ENCODE data around the gene SORBS1. TPM values are rescaled to one million over a fixed set of nuclear protein-coding genes. Genes with fewer than 3 reads are reported as not detected.

Gene SORBS1
- total and polyA plus RNA-seq, 3 donors from 2014 or later: 34.4 to 46.6 (median 38.8) TPM

DNA sequence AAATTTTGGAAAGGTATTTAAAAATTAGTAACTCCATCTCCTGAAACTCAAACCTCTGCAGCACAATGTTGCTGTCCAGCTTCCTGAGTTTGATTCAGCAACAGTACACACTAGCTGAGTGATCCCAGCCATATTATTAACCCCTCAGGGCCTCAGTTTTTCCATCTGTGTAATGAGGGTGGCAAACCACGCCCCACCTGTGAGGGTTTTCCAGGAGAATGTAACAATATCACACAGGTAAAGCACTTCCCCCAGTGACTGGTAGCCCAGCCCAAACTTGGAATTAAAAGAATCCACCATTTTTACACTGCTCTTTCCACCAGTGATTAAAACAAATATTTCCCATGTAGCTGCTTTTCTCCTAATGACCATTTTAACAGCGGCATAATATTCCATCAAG is 122.4 kb downstream of the SORBS1 start:
- Histone ChIP-seq H3K27me3 (no peaks in the 10 kb centered on the region), H3K27ac (no peak overlapping the region), H3K9me3 (no peaks in the 10 kb centered on the region), H3K36me3 (ENCODE audit: low read depth, missing control alignments) (no peaks in the 10 kb centered on the region), H3K4me1 (peaks cover 2% of the 10 kb centered on the region), H3K4me3 (no peak overlapping the region)
- DNase-seq: no peak
- no peak for TF ChIP-seq CTCF (IDR thresholded peaks at IDR 0.05)
- TF ChIP-seq POLR2A (IDR thresholded peaks at IDR 0.05): no peak
- WGBS, 2 donors: 87 to 88% methylated on average over 2 of the region's 2 CpGs
- intact Hi-C loops (cut with DNase I; ENCODE audit: low total_unique reads): no loop called here

DNA sequence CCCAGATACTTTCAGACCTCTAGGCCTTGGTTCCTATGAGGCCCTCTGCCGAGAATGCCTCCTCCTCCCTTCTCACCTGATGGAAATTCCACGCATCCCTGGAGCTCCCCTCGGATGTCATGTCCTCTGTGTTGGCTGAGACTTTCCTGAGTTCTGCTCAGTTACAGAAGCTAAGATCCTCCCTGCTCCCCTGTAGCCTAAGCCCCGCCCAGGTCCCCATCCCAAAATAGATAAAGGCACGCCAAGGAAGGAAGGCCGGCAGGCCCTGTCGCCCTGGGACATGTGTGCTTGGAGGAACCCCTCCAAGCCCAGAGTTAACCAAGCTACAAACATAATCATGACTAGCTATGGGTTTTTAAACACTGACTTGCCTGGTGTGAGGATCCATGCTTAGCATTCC is 123.5 kb downstream of the SORBS1 start:
- Histone ChIP-seq H3K36me3 (ENCODE audit: low read depth, missing control alignments) (no peaks in the 10 kb centered on the region), H3K27me3 (no peaks in the 10 kb centered on the region), H3K9me3 (no peaks in the 10 kb centered on the region), H3K4me1 (peaks cover 2% of the 10 kb centered on the region), H3K27ac (no peak overlapping the region), H3K4me3 (no peak overlapping the region)
- DNase-seq: no peak
- WGBS, 2 donors: 68 to 69% methylated on average over 6 to 7 of the region's 7 CpGs
- intact Hi-C loops (cut with DNase I; ENCODE audit: low total_unique reads): no loop called here
- TF ChIP-seq CTCF (IDR thresholded peaks at IDR 0.05) (no peak), POLR2A (IDR thresholded peaks at IDR 0.05) (no peak)

DNA sequence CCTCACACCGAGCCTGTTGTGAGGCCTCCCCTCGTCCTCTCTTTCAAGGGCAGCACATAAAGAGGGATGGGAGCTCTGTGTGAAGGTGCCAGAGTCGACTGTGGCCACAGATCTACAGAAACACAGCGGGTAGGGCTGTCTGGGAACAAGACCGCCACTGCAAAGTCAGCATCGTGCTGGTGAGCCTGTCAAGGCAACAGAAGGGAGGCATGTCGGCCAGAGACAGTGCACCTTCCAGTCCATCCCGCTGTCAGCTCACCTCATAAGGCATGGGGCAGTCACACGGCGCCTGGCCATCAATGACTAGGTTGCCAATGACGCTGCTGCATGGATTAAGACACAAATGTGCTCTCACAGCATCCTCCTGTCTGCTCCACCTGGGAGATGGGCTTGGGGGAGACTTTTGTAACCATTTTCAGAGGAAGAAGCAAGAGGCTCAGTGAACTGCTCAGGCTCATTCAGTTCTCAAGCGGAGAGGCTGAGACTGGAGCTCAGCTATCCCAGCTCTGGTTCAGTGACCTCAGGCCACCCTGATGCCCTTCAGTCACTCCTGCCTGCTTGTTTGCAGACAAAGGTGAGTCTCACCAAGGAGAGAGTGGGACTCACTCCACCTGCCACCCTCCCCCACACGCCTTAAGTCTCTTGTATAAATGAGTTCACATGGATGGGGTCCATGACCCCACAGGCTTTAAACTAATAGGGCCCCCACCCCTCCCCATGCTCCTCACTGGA is 125.5 kb downstream of the SORBS1 start:
- H3K27ac ChIP-seq: no peak overlapping the region
- H3K36me3 ChIP-seq (ENCODE audit: low read depth, missing control alignments): no peaks in the 10 kb centered on the region
- H3K27me3 ChIP-seq: no peaks in the 10 kb centered on the region
- no peak for DNase-seq
- H3K4me1 ChIP-seq: peaks cover 2% of the 10 kb centered on the region
- WGBS, 2 donors: 92 to 93% methylated on average over 12 to 13 of the region's 13 CpGs
- no peak overlapping the region for H3K4me3 ChIP-seq
- H3K9me3 ChIP-seq: no peaks in the 10 kb centered on the region
- intact Hi-C loops (cut with DNase I; ENCODE audit: low total_unique reads): no loop called here
- no peak for TF ChIP-seq CTCF (IDR thresholded peaks at IDR 0.05)
- TF ChIP-seq POLR2A (IDR thresholded peaks at IDR 0.05): no peak

GRCh38 chr10:95434583-95434982 is 126.6 kb downstream of the SORBS1 start:
- H3K36me3 ChIP-seq (ENCODE audit: low read depth, missing control alignments): no peaks in the 10 kb centered on the region
- peaks cover 2% of the 10 kb centered on the region for H3K4me1 ChIP-seq
- no peak overlapping the region for H3K4me3 ChIP-seq
- H3K27ac ChIP-seq: peak overlapping the region in 1 of 2 donors; percentile 54
- 86 to 90% methylated on average over 9 of the region's 9 CpGs for WGBS, 2 donors
- H3K27me3 ChIP-seq: no peaks in the 10 kb centered on the region
- intact Hi-C loops (cut with DNase I; ENCODE audit: low total_unique reads): loop anchor here (5.0 kb wide), 1 partner anchor 168 kb away; no protein-coding TSS in a partner anchor
- no peak for DNase-seq
- H3K9me3 ChIP-seq: no peaks in the 10 kb centered on the region
- TF ChIP-seq CTCF (IDR thresholded peaks at IDR 0.05) (no peak), POLR2A (IDR thresholded peaks at IDR 0.05) (no peak)

DNA sequence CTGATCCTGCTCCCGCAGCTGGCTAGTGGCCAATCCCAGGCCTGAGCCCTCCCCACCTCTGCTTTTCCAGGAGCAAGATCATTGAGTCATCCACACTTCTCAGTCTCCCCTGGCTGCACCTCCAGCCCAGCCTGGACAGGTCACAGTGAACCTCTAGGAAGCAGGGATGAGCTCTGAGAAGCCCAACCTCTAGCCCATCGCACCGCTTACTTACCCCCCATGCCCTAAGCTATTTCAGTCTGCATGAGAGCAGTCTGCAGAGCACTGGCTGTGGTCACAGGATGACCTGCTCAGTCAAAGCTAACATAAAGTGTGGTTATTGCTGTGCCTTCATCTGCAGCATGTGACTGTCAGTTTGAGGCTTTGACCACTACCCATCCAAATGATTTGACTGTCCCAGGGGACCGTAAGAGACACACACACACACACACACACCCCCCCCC is 129.2 kb downstream of the SORBS1 start:
- H3K4me1 ChIP-seq: no peaks in the 10 kb centered on the region
- H3K4me3 ChIP-seq: no peak overlapping the region
- H3K27me3 ChIP-seq: no peaks in the 10 kb centered on the region
- H3K27ac ChIP-seq: no peak overlapping the region
- no peak for TF ChIP-seq CTCF (IDR thresholded peaks at IDR 0.05)
- no peak for TF ChIP-seq POLR2A (IDR thresholded peaks at IDR 0.05)
- no peaks in the 10 kb centered on the region for H3K9me3 ChIP-seq
- H3K36me3 ChIP-seq (ENCODE audit: low read depth, missing control alignments): no peaks in the 10 kb centered on the region
- 77 to 100% methylated on average over 2 to 4 of the region's 4 CpGs for WGBS, 2 donors
- intact Hi-C loops (cut with DNase I; ENCODE audit: low total_unique reads): loop anchor here (5.0 kb wide), 1 partner anchor 170 kb away; no protein-coding TSS in a partner anchor
- no peak for DNase-seq

Measured in testis (tissue), 3 donors.